Thyroid gland (tissue), 4 donors: ENCODE data around the gene TM9SF3. TPM values are rescaled to one million over a fixed set of nuclear protein-coding genes. Genes with fewer than 3 reads are reported as not detected.
A peak's percentile ranks its signal among the peaks of the same experiment; 100 is the strongest.

Source experiments
- DNase-seq, 2 donors: peaks; one replicate each; pipeline ENCODE4 v3.0.0-alpha.2; 2019
- H3K27ac ChIP-seq, 3 donors: fragments of 200-600 bp; sonication (generic); 1 replicate in 2 of 3; 2 replicates in 1 of 3; pipeline ENCODE4 v1.5.1; 2016 to 2019; ENCODE audit warnings: mild to moderate bottlenecking in 1 of 3, moderate library complexity in 1 of 3
- H3K27me3 ChIP-seq: fragments of 200-600 bp; sonication (generic); one replicate; pipeline ENCODE4 v1.5.1; 2019
- H3K36me3 ChIP-seq, 2 donors: fragments of 200-600 bp; sonication (generic); one replicate each; pipeline ENCODE4 v1.5.1; 2016 to 2019
- H3K4me1 ChIP-seq, 2 donors: fragments of 200-600 bp; sonication (generic); one replicate each; pipeline ENCODE4 v1.5.1; 2017 to 2019
- H3K4me3 ChIP-seq, 3 donors: fragments of 200-600 bp; sonication (generic); replicated peaks in 1 of 3; 1 replicate in 2 of 3; 2 replicates in 1 of 3; pipeline ENCODE4 v1.5.1; 2016; ENCODE audit warnings: mild to moderate bottlenecking in 1 of 3
- H3K9me3 ChIP-seq: fragments of 200-600 bp; sonication (generic); one replicate; pipeline ENCODE4 v1.5.1; 2017
- POLR2A ChIP-seq, 2 donors: fragments of 450-650 bp; IDR thresholded peaks; one replicate each; pipeline ENCODE4 v1.6.1; 2017; ENCODE audit warnings: antibody characterized with exemption in 2 of 2, mild to moderate bottlenecking in 2 of 2, moderate library complexity in 1 of 2
- WGBS, 2 donors: methylation state at CpG; one replicate each; pipeline ENCODE4 v1.1.5; 2017; 5-methylcytosine and 5-hydroxymethylcytosine counted together
- intact Hi-C: fragments of 100-400 bp; cut with DNase I; formaldehyde crosslinking; loops from one replicate; pipeline ENCODE4 v1.15.1; 2023
- total RNA-seq, 4 donors: library from RNA; depleted of rRNA; stranded (reverse); fragments of >200 nt; gene quantifications; one replicate each; pipeline ENCODE4 v1.2.3, GENCODE V29; 2016
- TF ChIP-seq, protein P1 (sequence below), 6 experiments: fragments of 200-600 bp in 3 of 6; fragments of 450-650 bp in 3 of 6; sonication (generic) in 3 of 6; IDR thresholded peaks; one replicate each; pipeline ENCODE4 v1.5.1; 2016 to 2019; ENCODE audit warnings: antibody characterized with exemption in 6 of 6, mild to moderate bottlenecking in 2 of 6, inconsistent platforms in 1 of 6, moderate library complexity in 1 of 6

The TM9SF3 gene
- total RNA-seq, 4 donors from 2014 or later, result 119 to 205 (median 151) TPM

GRCh38 chr10:96619120-96619519 is 32.3 kb upstream of the TM9SF3 start:
- DNase-seq, result no peak
- Histone ChIP-seq H3K27me3 (no peaks in the 10 kb centered on the region), H3K27ac (peak overlapping the region in 2 of 3 donors; percentile 29 to 59), H3K4me1 (peaks cover 19 to 35% of the 10 kb centered on the region in 2 donors), H3K4me3 (no peak overlapping the region), H3K9me3 (no peaks in the 10 kb centered on the region), H3K36me3 (no peaks in the 10 kb centered on the region)
- no peak for TF ChIP-seq POLR2A (IDR thresholded peaks at IDR 0.05)
- TF ChIP-seq, protein P1, sequence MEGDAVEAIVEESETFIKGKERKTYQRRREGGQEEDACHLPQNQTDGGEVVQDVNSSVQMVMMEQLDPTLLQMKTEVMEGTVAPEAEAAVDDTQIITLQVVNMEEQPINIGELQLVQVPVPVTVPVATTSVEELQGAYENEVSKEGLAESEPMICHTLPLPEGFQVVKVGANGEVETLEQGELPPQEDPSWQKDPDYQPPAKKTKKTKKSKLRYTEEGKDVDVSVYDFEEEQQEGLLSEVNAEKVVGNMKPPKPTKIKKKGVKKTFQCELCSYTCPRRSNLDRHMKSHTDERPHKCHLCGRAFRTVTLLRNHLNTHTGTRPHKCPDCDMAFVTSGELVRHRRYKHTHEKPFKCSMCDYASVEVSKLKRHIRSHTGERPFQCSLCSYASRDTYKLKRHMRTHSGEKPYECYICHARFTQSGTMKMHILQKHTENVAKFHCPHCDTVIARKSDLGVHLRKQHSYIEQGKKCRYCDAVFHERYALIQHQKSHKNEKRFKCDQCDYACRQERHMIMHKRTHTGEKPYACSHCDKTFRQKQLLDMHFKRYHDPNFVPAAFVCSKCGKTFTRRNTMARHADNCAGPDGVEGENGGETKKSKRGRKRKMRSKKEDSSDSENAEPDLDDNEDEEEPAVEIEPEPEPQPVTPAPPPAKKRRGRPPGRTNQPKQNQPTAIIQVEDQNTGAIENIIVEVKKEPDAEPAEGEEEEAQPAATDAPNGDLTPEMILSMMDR (IDR thresholded peaks at IDR 0.05), result no peak
- 84 to 89% methylated on average over 11 of the region's 11 CpGs for whole genome bisulfite sequencing, 2 donors
- intact Hi-C loops, result no loop called here

GRCh38 chr10:96618653-96619052 is 31.8 kb upstream of the TM9SF3 start:
- H3K9me3 ChIP-seq, result no peaks in the 10 kb centered on the region
- H3K4me3 ChIP-seq, result no peak overlapping the region
- peak overlapping the region; percentile 7 to 59 (median 29) for H3K27ac ChIP-seq
- TF ChIP-seq POLR2A (IDR thresholded peaks at IDR 0.05), result no peak
- TF ChIP-seq, protein P1 (IDR thresholded peaks at IDR 0.05), result peak in 2 of 6 experiments; percentile 9 to 32
- 9 to 24% methylated on average over 2 of the region's 2 CpGs for WGBS, 2 donors
- peak; percentile 87 to 88 for DNase-seq
- no peaks in the 10 kb centered on the region for H3K36me3 ChIP-seq
- H3K27me3 ChIP-seq, result no peaks in the 10 kb centered on the region
- intact Hi-C loops, result no loop called here
- peaks cover 19 to 33% of the 10 kb centered on the region in 2 donors for H3K4me1 ChIP-seq

DNA sequence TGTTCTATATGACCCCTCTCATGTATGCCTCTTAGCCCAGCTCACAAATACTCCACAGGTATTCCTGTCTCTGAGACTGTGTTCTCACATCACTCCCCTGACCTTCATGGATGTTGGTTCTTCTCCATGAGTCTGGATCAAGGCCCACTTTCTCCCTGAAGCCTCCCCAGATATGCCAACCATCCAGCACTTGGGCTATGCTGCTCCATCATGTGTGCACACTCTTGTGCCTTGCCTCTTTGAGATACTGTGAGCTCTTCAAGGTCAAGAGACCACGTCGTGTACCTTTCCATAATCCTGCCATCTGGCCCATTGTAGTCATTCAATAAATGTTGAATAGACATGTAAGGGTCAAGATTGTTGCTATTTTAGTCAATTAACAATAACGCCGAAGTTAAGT is 30.1 kb upstream of the TM9SF3 start:
- 29 to 32% methylated on average over 4 of the region's 4 CpGs for WGBS, 2 donors
- H3K36me3 ChIP-seq, result no peaks in the 10 kb centered on the region
- H3K4me3 ChIP-seq, result no peak overlapping the region
- peaks cover 19 to 23% of the 10 kb centered on the region in 2 donors for H3K4me1 ChIP-seq
- peak; percentile 53 to 60 for DNase-seq
- intact Hi-C loops, result no loop called here
- no peaks in the 10 kb centered on the region for H3K27me3 ChIP-seq
- H3K27ac ChIP-seq, result peak overlapping the region in 1 of 3 donors; percentile 8
- TF ChIP-seq, protein P1 (IDR thresholded peaks at IDR 0.05), result no peak
- TF ChIP-seq POLR2A (IDR thresholded peaks at IDR 0.05), result no peak
- no peaks in the 10 kb centered on the region for H3K9me3 ChIP-seq

DNA sequence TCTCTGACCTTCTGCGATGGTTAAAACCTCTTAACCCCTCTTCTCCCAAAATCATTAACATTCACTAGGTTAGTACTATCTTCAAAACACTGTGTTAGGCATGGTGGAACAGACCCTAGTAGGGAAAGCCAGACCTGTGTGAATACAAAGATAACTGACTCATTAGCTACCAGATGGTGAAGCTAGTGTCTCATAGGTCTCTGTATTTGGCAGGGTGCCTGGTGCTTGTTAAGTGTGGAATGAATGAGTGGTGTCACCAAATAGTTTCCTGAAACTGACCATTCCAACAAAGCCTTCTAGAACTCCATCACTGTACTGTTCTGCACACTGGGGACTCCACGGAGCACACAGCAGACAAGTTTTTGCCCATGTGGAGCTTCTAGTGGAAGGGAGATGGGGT is 27.7 kb upstream of the TM9SF3 start:
- Histone ChIP-seq H3K27me3 (no peaks in the 10 kb centered on the region), H3K9me3 (no peaks in the 10 kb centered on the region), H3K4me1 (peaks cover 12 to 23% of the 10 kb centered on the region in 2 donors), H3K36me3 (no peaks in the 10 kb centered on the region), H3K4me3 (no peak overlapping the region), H3K27ac (no peak overlapping the region)
- DNase-seq, result no peak
- intact Hi-C loops, result no loop called here
- 85 to 92% methylated on average over 2 of the region's 2 CpGs for WGBS, 2 donors
- TF ChIP-seq, protein P1 (IDR thresholded peaks at IDR 0.05), result no peak
- TF ChIP-seq POLR2A (IDR thresholded peaks at IDR 0.05), result no peak

DNA sequence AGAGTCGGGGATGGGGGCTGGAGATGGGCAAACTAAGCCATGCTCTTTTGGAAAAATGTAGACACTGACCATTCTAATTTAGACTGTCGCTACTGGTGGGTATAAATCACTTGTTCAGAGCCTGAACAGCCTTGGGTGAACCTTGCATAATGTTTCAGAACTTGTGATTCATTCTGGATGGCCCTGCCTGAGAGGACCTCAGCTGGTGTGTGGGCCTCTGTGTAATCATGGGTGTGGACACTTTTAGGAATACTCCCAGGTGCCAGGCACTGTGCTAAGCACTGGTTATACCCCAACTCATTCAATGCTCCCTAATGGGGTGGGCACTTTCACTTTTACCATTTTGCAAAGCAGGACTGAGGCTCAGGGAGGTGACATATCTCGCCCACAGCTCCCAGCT is 26.8 kb upstream of the TM9SF3 start:
- Histone ChIP-seq H3K36me3 (no peaks in the 10 kb centered on the region), H3K4me1 (peaks cover 8 to 16% of the 10 kb centered on the region in 2 donors), H3K27ac (no peak overlapping the region), H3K9me3 (no peaks in the 10 kb centered on the region), H3K27me3 (no peaks in the 10 kb centered on the region), H3K4me3 (no peak overlapping the region)
- intact Hi-C loops, result no loop called here
- no peak for DNase-seq
- TF ChIP-seq POLR2A (IDR thresholded peaks at IDR 0.05), result no peak
- TF ChIP-seq, protein P1 (IDR thresholded peaks at IDR 0.05), result no peak
- WGBS, 2 donors, result 94% methylated on average over 2 to 3 of the region's 3 CpGs
